CD4-positive, alpha-beta T cell treated with Interferon alpha-2 for 1 hour (primary cell): ENCODE data around the gene PDIA5.

ENCODE experiments used
- DNase-seq, 2 donors: peaks; one replicate each; pipeline ENCODE4 v3.0.0-alpha.2; 2020 to 2022

PDIA5 gene

GRCh38 chr3:123044981-123045763 lies 21.7 kb upstream of the PDIA5 start:
- no peak for DNase-seq

GRCh38 chr3:123046262-123047061 lies 20.4 kb upstream of the PDIA5 start:
- no peak for DNase-seq

- DNase-seq, result no peak
These were observed 19.8 kb upstream of the PDIA5 start for GRCh38 chr3:123047062-123047319.

GRCh38 chr3:123048480-123049237 lies 18.2 kb upstream of the PDIA5 start:
- no peak for DNase-seq

GRCh38 chr3:123050666-123051065 lies 16.2 kb upstream of the PDIA5 start:
- no peak for DNase-seq

GRCh38 chr3:123053107-123053506 lies 13.7 kb upstream of the PDIA5 start:
- DNase-seq, result no peak

GRCh38 chr3:123054109-123054778 lies 12.6 kb upstream of the PDIA5 start:
- DNase-seq, result no peak

GRCh38 chr3:123054931-123055330 lies 11.9 kb upstream of the PDIA5 start:
- no peak for DNase-seq

GRCh38 chr3:123055352-123055751 lies 11.5 kb upstream of the PDIA5 start:
- no peak for DNase-seq

- no peak for DNase-seq
These were observed 8.3 kb upstream of the PDIA5 start for GRCh38 chr3:123058505-123058904.

- no peak for DNase-seq
These were observed 6.8 kb upstream of the PDIA5 start for GRCh38 chr3:123060054-123060453.

- no peak for DNase-seq
These were observed 5.0 kb upstream of the PDIA5 start for GRCh38 chr3:123061856-123062255.

GRCh38 chr3:123063034-123063433 lies 3.8 kb upstream of the PDIA5 start:
- no peak for DNase-seq

GRCh38 chr3:123064506-123064905 lies 2.3 kb upstream of the PDIA5 start:
- DNase-seq, result no peak

GRCh38 chr3:123064914-123065313 lies 1.9 kb upstream of the PDIA5 start:
- DNase-seq, result no peak

GRCh38 chr3:123066599-123066895 lies 278 bp upstream of the PDIA5 start:
- DNase-seq, result no peak

GRCh38 chr3:123067689-123068600 lies 1.1 kb downstream of the PDIA5 start:
- peak in 1 of 2 donors; percentile 3 for DNase-seq

GRCh38 chr3:123068601-123069381 lies 2.0 kb downstream of the PDIA5 start:
- DNase-seq, result no peak

GRCh38 chr3:123070510-123070909 lies 3.7 kb downstream of the PDIA5 start:
- DNase-seq, result no peak

GRCh38 chr3:123071146-123071545 lies 4.3 kb downstream of the PDIA5 start:
- no peak for DNase-seq

- no peak for DNase-seq
These were observed 4.8 kb downstream of the PDIA5 start for GRCh38 chr3:123071581-123071980.
